ENCODE results near the gene MTHFD2L. TPM values are rescaled to one million over a fixed set of nuclear protein-coding genes. Genes with fewer than 3 reads are reported as not detected.

The MTHFD2L gene
- total and polyA plus RNA-seq, 10 of the 15 experiments (the other 5 are each of a cell fraction or from before 2014, with no cell fraction given), result 4.8 to 25.4 (median 14.4) TPM

DNA sequence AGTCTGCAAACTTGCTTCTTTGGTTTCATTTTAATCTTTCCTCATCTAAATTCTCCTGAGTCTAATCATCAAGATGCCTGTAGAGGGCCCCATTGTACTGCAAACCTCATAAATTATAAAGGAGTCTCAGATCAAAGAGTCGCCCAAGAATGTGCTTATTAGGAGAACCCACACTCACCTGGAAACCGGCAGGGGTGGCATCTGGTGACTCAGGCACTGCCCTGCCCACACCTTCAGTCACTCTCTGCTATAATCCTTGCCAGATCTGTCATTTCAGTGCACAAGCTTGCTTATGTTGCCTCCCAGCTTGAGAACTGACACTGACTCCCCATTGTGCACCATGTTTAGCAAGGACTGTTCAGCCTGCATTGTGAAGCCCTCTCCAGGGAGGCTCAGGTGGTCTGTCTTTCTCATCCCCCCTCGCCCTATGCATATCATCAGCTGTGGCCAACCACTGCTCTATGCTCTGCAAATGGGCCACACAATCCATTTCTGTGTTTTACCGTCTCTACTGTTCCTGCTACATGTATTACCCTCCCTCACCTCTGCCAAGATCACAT lies 162.7 kb downstream of the MTHFD2L start:
- RAD21 ChIA-PET (ENCODE audit: unreplicated experiment), result interaction anchor here (1.6 to 4.0 kb wide), 6 partner anchors 57 to 354 kb away, joined by 5 to 22 read pairs (median 7); no protein-coding TSS in a partner anchor
- TF ChIP-seq ZNF217 (IDR thresholded peaks at IDR 0.05) (no peak), MEF2A (IDR thresholded peaks at IDR 0.05; ENCODE audit: insufficient read depth, low read depth, low read length) (no peak), POLR2AphosphoS5 (IDR thresholded peaks at IDR 0.05; ENCODE audit: low read length) (no peak), GABPA (IDR thresholded peaks at IDR 0.05; ENCODE audit: low read depth) (no peak), SMC3 (IDR thresholded peaks at IDR 0.05; ENCODE audit: borderline replicate concordance, low read length) (peak; percentile 19; the same call in 1 of the 2 replicates), TCF7 (IDR thresholded peaks at IDR 0.05; ENCODE audit: borderline replicate concordance) (no peak), RAD21 (IDR thresholded peaks at IDR 0.05; ENCODE audit: insufficient read depth, low read depth, low read length) (peak; percentile 89)
- TF ChIP-seq, protein P1, sequence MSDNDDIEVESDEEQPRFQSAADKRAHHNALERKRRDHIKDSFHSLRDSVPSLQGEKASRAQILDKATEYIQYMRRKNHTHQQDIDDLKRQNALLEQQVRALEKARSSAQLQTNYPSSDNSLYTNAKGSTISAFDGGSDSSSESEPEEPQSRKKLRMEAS (IDR thresholded peaks at IDR 0.05; ENCODE audit: low read depth, low read length), result no peak
- TF ChIP-seq, protein P2, sequence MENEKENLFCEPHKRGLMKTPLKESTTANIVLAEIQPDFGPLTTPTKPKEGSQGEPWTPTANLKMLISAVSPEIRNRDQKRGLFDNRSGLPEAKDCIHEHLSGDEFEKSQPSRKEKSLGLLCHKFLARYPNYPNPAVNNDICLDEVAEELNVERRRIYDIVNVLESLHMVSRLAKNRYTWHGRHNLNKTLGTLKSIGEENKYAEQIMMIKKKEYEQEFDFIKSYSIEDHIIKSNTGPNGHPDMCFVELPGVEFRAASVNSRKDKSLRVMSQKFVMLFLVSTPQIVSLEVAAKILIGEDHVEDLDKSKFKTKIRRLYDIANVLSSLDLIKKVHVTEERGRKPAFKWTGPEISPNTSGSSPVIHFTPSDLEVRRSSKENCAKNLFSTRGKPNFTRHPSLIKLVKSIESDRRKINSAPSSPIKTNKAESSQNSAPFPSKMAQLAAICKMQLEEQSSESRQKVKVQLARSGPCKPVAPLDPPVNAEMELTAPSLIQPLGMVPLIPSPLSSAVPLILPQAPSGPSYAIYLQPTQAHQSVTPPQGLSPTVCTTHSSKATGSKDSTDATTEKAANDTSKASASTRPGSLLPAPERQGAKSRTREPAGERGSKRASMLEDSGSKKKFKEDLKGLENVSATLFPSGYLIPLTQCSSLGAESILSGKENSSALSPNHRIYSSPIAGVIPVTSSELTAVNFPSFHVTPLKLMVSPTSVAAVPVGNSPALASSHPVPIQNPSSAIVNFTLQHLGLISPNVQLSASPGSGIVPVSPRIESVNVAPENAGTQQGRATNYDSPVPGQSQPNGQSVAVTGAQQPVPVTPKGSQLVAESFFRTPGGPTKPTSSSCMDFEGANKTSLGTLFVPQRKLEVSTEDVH (IDR thresholded peaks at IDR 0.05; ENCODE audit: low read depth, partially characterized antibody), result no peak
- TF ChIP-seq, protein P3, sequence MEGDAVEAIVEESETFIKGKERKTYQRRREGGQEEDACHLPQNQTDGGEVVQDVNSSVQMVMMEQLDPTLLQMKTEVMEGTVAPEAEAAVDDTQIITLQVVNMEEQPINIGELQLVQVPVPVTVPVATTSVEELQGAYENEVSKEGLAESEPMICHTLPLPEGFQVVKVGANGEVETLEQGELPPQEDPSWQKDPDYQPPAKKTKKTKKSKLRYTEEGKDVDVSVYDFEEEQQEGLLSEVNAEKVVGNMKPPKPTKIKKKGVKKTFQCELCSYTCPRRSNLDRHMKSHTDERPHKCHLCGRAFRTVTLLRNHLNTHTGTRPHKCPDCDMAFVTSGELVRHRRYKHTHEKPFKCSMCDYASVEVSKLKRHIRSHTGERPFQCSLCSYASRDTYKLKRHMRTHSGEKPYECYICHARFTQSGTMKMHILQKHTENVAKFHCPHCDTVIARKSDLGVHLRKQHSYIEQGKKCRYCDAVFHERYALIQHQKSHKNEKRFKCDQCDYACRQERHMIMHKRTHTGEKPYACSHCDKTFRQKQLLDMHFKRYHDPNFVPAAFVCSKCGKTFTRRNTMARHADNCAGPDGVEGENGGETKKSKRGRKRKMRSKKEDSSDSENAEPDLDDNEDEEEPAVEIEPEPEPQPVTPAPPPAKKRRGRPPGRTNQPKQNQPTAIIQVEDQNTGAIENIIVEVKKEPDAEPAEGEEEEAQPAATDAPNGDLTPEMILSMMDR (IDR thresholded peaks at IDR 0.05 in 2 of 3, conservative IDR thresholded peaks at IDR 0.05 in 1 of 3; ENCODE audit: control insufficient read depth in 2 of 3, extremely low read depth in 1 of 3, insufficient read depth in 1 of 3, low read depth in 3 of 3, low read length in 3 of 3), result peak; percentile 39 to 58 (median 50); a peak in 5 of 6 replicates
- H2AFZ ChIP-seq (ENCODE audit: control insufficient read depth, low read depth, low read length), result no peak overlapping the region

More for the DNA sequence above, 162.7 kb downstream of the MTHFD2L start:
- Histone ChIP-seq H3K79me2 (ENCODE audit: control insufficient read depth, insufficient read depth, low read length) (no peaks in the 10 kb centered on the region), H3K9me3 (replicated peaks; ENCODE audit: control insufficient read depth, insufficient read depth, low read length) (no peaks in the 10 kb centered on the region), H4K20me1 (ENCODE audit: control insufficient read depth, insufficient read depth) (no peaks in the 10 kb centered on the region), H3K4me2 (ENCODE audit: control insufficient read depth, insufficient read depth) (peak overlapping the region; percentile 18; the same call in 1 of the 2 replicates), H3K36me3 (ENCODE audit: control insufficient read depth in 2 of 2, insufficient read depth in 2 of 2, low read length in 1 of 2) (no peaks in the 10 kb centered on the region), H3K27ac (ENCODE audit: control insufficient read depth, insufficient read depth) (no peak overlapping the region), H3K4me3 (no peak overlapping the region), H3K27me3 (replicated peaks in 1 of 2; ENCODE audit: control insufficient read depth in 2 of 2, insufficient read depth in 2 of 2, low read length in 1 of 2) (0 out of 4 replicates have a peak, but pooled peaks cover 0 to 3% of the 10 kb centered on the region in 2 experiments), H3K4me1 (ENCODE audit: control insufficient read depth, insufficient read depth, low read length) (no peaks in the 10 kb centered on the region), H3K9ac (ENCODE audit: control insufficient read depth, insufficient read depth, low read length) (no peak overlapping the region)
- ATAC-seq, result peak; percentile 90
- intact Hi-C loops (cut with micrococcal nuclease; ENCODE audit: unreplicated experiment), result loop anchor here (1.0 to 2.0 kb wide), 4 partner anchors 50 to 351 kb away; no protein-coding TSS in a partner anchor
- in situ Hi-C loops (cut with MboI), result loop anchor here (5.0 kb wide), 1 partner anchor 352 kb away; no protein-coding TSS in a partner anchor
- peak; percentile 9 for DNase-seq (ENCODE audit: low read depth, low spot score)
- SMC1A ChIA-PET (ENCODE audit: uncharacterized antibody, unreplicated experiment), result interaction anchor here (0.6 to 4.5 kb wide), 20 partner anchors 9 to 555 kb away, joined by 3 to 34 read pairs (median 4); partner anchors contain the start of gene EPGN
- POLR2A ChIA-PET, result no interaction called here
- BruUV-seq (replicated peaks), result no TSS peak
- CTCF ChIA-PET, result interaction anchor here (0.5 to 3.7 kb wide), 36 partner anchors 12 to 1527 kb away, joined by 3 to 47 read pairs (median 5); partner anchors contain the start of gene EPGN
- 13% methylated on average over 4 of the region's 4 CpGs for WGBS (ENCODE audit: insufficient coverage, insufficient replicate concordance, low lambda C conversion rate, missing lambda C conversion rate)
- peak; percentile 35 for FAIRE-seq
